HG02610 (cell line): ENCODE measurements around the gene GALNTL6.
"Not testable (repeated sequence)": the region's sequence is repeated elsewhere in the genome, so short reads cannot be mapped to it uniquely, and the experiment has no call there.

Source experiments
- ATAC-seq: cut with Tn5 transposase; IDR thresholded peaks from one replicate; pipeline ENCODE4 v1.9.1; 2021; ENCODE audit warnings: mild to moderate bottlenecking, moderate library complexity; ENCODE audit not compliant: unreplicated experiment

Gene GALNTL6

DNA sequence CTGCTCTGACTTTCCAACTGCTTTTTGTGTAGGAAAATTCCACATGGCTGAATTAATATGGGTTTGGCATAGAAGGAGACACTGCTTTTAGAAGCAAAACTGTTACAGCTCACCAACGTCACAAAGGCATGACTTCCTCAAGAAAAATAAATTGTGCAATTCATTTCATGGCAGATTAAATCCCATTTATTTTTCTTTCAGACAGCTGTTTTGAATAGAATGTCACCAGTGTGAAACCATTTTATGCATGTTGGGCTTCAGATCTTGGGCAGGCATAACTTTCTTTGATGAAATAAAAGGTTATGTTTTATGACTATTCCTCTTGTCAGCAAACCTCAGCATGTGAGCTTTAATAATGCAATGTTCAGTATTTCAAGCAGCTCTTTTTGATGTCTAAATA is 542.8 kb downstream of the GALNTL6 start:
- ATAC-seq: no peak

DNA sequence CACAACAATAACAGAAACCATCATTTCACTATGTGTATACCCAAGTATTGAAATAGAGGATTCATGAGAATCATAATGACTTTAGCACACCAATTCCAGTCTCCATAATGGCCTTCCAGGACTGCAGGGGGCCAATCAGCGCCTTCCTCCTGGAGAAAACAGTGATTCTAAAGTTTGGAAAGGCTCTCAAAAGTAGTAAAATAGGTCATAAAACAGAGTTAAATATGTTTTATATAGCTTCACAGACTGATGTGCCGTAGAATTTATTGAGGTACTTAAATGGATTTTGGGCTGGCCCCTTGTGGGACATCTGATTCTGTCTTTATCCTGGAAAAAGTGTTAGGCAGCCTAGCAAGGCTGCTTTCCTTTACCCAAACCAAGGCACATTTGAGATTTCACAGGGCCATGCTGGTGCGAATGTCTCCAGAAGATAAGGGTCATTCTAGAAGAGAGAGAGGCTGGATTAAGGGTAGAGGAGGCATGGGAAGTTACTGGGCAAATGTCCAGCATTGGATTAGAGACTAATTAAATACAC is 543.9 kb downstream of the GALNTL6 start:
- ATAC-seq: no peak

- no peak for ATAC-seq
Observed at GRCh38 chr4:172362569-172362968, 549.4 kb downstream of the GALNTL6 start.

GRCh38 chr4:172369471-172369959 is 556.3 kb downstream of the GALNTL6 start:
- no peak for ATAC-seq

DNA sequence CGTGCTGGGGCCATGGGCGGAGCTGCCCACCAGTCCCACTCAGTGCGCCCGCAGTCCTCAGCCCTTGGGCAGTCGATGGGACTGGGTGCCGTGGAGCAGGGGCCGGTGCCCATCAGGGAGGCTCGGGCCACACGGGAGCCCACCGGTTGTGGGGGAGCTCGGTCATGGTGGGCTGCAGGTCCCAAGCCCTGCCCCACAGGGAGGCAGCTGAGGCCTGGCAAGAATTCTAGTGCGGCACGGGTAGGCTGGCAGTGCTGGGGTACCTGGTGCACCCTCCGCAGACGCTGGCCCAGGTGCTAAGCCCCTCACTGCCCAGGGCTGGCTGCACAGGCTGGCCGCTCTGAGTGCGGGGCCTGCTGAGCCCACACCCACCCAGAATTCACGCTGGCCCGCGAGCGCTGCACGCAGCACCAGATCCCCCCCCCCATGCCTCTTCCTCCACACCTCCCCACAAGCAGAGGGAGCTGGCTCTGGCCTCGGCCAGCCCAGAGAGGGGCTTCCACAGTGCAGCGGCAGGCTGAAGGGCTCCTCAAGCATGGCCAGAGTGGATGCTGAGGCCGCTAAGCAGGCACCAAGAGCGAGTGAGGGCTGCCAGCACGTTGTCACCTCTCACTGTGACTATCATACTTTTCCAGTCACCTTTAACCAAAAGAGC is 564.4 kb downstream of the GALNTL6 start:
- ATAC-seq: no peak

- ATAC-seq: no peak
Observed at GRCh38 chr4:172379834-172380233, 566.6 kb downstream of the GALNTL6 start.

DNA sequence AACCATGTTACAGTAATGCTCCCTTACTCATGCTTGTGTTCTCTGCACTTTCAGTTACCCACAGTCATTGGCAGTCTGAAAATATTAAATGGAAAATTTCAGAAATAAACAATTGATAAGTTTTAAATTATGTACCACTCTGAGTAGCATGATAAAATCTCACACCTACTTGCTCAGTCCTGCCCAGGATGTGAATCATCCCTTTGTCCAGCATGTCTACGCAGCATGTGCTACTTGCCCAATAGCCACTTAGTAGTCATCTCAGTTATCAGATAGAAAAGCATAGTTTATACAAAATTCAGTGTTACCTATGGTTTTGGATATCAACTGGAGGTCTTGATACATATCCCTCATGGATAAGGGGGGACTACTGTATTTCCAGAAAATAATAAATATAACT is 577.1 kb downstream of the GALNTL6 start:
- no peak for ATAC-seq

GRCh38 chr4:172392741-172393140 is 579.5 kb downstream of the GALNTL6 start:
- ATAC-seq: no peak

- ATAC-seq: no peak
Observed at GRCh38 chr4:172393220-172393619, 580.0 kb downstream of the GALNTL6 start.

DNA sequence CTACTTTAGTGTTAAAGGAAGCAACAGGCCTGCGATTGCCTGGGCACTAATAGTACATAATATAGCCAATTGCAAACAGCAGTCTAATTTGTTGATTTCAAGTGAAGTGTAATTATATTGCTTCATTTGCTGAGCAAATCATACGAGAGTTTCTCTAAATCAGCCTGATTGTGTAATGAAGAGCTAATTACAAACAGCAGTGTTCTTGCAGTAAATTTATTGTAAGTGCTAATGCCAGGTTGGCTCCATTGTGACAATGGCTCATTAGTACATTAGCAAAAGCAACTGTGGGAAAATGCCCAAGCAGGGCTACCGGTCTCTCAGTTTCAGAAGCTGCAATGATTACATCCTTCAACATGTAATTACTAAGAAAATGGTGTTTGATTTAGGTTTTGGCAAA is 591.5 kb downstream of the GALNTL6 start:
- no peak for ATAC-seq

DNA sequence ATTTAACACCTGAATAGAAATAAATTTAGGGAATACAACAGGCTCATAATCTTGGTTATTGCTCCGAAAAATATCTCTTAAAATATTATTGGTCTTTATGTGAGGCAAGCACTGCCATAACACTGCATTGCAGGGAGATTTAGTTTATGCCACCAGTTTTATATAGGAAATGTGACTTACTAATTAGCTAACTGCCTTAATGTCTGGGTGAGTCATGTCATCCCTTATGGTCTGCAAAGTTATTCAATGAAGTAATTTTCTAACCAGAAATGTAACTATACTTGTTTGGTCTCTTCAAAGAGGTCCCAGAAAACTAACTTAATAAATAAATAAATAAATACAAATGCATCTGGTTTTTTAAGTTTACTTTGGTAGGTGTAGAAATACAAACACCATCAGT is 597.2 kb downstream of the GALNTL6 start:
- no peak for ATAC-seq

DNA sequence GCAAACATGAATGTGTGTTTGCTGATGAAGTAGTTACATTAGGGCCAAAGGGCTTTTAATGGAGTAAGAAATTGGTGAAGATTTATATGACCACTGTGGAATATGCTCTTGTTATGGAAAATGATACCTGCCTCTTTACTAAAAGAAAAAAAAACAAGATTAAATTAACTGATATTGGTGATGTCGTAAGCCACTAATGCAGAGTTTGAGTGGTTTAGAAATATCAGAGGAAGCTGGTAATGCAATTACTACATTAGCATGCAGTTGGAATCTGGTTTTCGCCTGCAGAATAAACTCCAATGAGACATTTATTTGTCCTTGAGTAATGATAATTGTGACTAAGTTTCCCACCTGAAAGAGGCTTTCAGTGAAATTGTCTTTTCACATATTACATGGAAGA is 597.9 kb downstream of the GALNTL6 start:
- ATAC-seq: no peak

DNA sequence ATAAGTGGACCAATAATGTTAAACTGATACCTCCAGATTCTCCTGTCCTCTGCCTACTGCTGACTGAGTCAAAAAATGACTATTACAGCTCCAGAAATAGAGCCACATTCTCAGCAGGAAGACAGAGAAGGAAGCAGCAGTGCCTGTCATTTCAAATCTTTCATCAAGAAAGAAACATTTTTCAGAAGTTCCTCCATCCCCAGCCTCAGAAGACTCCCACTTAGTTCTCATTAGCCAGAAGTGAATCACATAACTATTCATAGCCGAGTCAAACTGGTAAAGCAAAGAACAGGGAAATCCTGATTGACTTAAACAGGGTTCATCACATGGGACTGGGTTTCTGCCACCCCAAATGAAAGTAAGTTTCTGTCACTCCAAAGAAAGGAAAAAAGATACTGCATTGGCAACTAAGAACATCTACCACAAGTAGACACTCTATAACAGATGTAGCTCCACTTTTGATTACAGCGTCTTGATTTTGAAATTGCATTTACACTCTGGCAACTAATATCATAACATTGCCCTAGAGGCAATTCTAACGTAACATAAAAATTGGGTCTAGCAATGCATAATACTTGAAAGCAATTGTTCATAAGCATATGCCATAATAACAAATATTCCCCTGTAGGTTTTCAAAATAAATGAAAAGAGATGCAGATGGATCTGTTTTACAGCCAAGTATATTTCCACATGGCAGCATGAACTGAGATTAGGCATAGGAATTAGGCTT is 599.8 kb downstream of the GALNTL6 start:
- no peak for ATAC-seq

- not testable (repeated sequence) for ATAC-seq
Observed at GRCh38 chr4:172428979-172429378, 615.8 kb downstream of the GALNTL6 start.

DNA sequence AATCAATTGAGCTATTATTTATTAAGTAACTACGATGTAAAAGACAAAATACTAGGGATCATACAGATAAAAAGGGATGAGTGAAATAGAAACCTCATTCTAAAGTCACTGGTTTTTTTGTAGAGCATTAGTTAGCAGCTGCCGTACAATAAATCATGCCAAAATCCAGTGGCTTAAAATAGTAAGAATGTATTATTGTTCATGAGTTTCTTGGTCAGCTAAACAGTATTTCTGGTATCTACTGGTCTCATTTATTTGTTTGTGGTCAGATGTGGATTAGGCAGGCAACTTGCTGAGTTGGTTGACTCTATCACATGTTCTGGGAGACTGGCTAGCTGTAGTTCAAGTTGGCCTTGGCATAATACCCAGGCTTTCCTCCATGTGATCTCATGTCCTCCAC is 667.3 kb downstream of the GALNTL6 start:
- no peak for ATAC-seq

DNA sequence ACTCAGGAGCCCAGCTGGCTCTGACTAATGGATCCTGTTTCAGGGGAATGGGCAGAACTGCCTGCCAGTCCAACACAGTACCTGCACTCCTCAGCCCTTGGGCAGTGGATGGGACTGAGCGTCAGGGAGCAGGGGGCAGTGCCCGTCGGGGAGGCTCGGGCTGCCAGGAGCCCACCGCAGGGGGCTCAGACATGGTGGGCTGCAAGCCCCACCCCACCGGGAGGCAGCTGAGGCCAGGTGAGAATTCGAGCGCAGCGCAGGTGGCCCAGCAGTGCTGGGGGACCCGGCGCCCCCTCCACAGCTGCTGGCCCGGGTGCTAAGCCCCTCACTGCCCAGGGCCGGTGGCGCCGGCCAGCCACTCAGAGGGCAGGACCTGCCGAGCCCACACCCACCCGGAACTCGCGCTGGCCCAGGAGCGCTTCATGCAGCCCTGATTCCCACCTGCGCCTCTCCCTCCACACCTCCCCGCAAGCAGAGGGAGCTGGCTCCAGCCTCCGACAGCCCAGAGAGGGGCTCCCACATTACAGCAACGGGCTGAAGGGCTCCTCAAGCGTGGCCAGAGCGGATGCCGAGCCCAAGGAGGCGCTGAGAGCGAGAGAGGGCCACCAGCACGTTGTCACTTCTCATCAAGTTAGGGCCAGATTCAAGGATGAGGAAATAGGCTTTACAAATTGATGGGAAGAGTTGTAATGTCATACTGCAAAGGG is 668.8 kb downstream of the GALNTL6 start:
- no peak for ATAC-seq

DNA sequence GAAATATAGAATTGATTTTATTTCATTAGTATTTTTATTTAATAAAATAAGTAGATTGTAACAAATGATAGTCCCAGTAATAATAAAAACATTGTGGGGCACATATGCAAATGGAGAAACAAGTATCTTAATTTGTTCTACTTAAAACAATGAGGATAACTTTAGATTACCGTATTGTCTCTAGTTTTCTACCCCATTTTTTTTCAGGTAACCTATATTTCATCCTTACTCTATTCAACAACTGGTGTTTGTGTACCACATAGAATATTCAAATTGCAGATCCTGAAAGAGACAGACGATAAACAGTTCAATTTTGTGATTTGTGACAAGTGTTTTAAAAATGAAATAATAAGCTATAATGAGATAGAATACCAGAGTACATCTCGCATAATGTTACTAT is 671.8 kb downstream of the GALNTL6 start:
- no peak for ATAC-seq

- ATAC-seq: no peak
Observed at GRCh38 chr4:172486531-172486930, 673.3 kb downstream of the GALNTL6 start.

- ATAC-seq: no peak
Observed at GRCh38 chr4:172489861-172490260, 676.7 kb downstream of the GALNTL6 start.

DNA sequence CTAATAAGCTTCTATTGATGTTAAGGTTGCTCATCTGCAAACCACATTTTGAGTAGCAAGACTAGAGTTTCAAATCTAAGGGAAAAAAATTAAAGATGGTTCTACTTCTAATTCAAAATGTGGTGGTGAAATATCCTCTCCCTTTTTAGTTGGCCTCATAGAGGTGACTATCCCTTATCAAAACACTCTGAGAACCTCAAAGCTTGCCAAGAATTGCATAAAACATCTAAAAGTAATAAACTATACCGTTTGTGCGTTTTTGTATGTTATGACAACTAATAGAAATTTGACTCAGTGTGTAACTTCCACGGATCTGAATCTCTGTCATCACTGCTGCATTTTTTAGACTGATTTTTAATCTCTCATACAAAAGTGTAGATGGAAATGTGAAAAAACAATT is 682.6 kb downstream of the GALNTL6 start:
- ATAC-seq: no peak

GRCh38 chr4:172497321-172497720 is 684.1 kb downstream of the GALNTL6 start:
- no peak for ATAC-seq

GRCh38 chr4:172514011-172514410 is 700.8 kb downstream of the GALNTL6 start:
- no peak for ATAC-seq
